GM10266 (cell line): ENCODE measurements around the gene LMAN1L.
A peak's percentile ranks its signal among the peaks of the same experiment; 100 is the strongest.

Experiments used
- DNase-seq: peaks from one replicate; pipeline ENCODE4 v3.0.0; 2012; ENCODE audit errors: extremely low spot score
- CTCF ChIP-seq: IDR thresholded peaks from 2 replicates; pipeline ENCODE4 v1.5.1; 2012; ENCODE audit warnings: mild to moderate bottlenecking, low read depth; ENCODE audit not compliant: control insufficient read depth, insufficient read depth; ENCODE audit errors: missing control alignments

Gene LMAN1L

GRCh38 chr15:74787251-74788041, 25.2 kb upstream of the LMAN1L start:
- peak; percentile 79 for TF ChIP-seq CTCF
- peak; percentile 85 for DNase-seq

- no peak for DNase-seq
- no peak for TF ChIP-seq CTCF
Measured at GRCh38 chr15:74788042-74788682, 24.5 kb upstream of the LMAN1L start.

GRCh38 chr15:74788683-74789151, 23.9 kb upstream of the LMAN1L start:
- TF ChIP-seq CTCF = no peak
- DNase-seq = peak; percentile 73

- no peak for DNase-seq
- TF ChIP-seq CTCF = no peak
Measured at GRCh38 chr15:74789171-74789631, 23.4 kb upstream of the LMAN1L start.

GRCh38 chr15:74789741-74790079, 22.9 kb upstream of the LMAN1L start:
- no peak for TF ChIP-seq CTCF
- DNase-seq = no peak

- TF ChIP-seq CTCF = no peak
- DNase-seq = peak; percentile 55
Measured at GRCh38 chr15:74790080-74790916, 22.3 kb upstream of the LMAN1L start.
